Smooth muscle cell of the brain vasculature (primary cell): ENCODE results near the gene VPS26C.

ENCODE experiments used
- DNase-seq: peaks from one replicate; pipeline ENCODE4 v3.0.0-alpha.2; 2012; ENCODE audit warnings: low read depth, low spot score

VPS26C gene

GRCh38 chr21:37264808-37265207 is 2.3 kb downstream of the VPS26C start:
- DNase-seq = no peak

GRCh38 chr21:37263827-37264600 is 3.1 kb downstream of the VPS26C start:
- DNase-seq = no peak

- no peak for DNase-seq
These were observed 7.7 kb downstream of the VPS26C start for GRCh38 chr21:37259426-37259825.

- DNase-seq = no peak
These were observed 8.9 kb downstream of the VPS26C start for GRCh38 chr21:37257967-37258877.

- no peak for DNase-seq
These were observed 9.6 kb downstream of the VPS26C start for GRCh38 chr21:37257511-37257966.

- no peak for DNase-seq
These were observed 13.1 kb downstream of the VPS26C start for GRCh38 chr21:37253991-37254390.

GRCh38 chr21:37251294-37251634 is 15.9 kb downstream of the VPS26C start:
- DNase-seq = no peak

- no peak for DNase-seq
These were observed 17.8 kb downstream of the VPS26C start for GRCh38 chr21:37249112-37249904.

GRCh38 chr21:37248298-37248697 is 18.8 kb downstream of the VPS26C start:
- no peak for DNase-seq

GRCh38 chr21:37245151-37245550 is 22.0 kb downstream of the VPS26C start:
- no peak for DNase-seq

GRCh38 chr21:37244501-37245095 is 22.5 kb downstream of the VPS26C start:
- no peak for DNase-seq

- DNase-seq = no peak
These were observed 23.2 kb downstream of the VPS26C start for GRCh38 chr21:37243961-37244360.

- no peak for DNase-seq
These were observed 25.7 kb downstream of the VPS26C start for GRCh38 chr21:37241426-37241825.

GRCh38 chr21:37240978-37241377 is 26.2 kb downstream of the VPS26C start:
- no peak for DNase-seq

- DNase-seq = no peak
These were observed 29.4 kb downstream of the VPS26C start for GRCh38 chr21:37237764-37238163.

- no peak for DNase-seq
These were observed 29.8 kb downstream of the VPS26C start for GRCh38 chr21:37237346-37237745.

GRCh38 chr21:37233551-37234146 is 33.5 kb downstream of the VPS26C start:
- DNase-seq = no peak

- no peak for DNase-seq
These were observed 34.7 kb downstream of the VPS26C start for GRCh38 chr21:37232274-37233018.

GRCh38 chr21:37231671-37232070 is 35.5 kb downstream of the VPS26C start:
- no peak for DNase-seq

- no peak for DNase-seq
These were observed 35.9 kb downstream of the VPS26C start for GRCh38 chr21:37231249-37231645.
